ENCODE data around the gene PSTPIP2. TPM values are rescaled to one million over a fixed set of nuclear protein-coding genes. Genes with fewer than 3 reads are reported as not detected.
"Not testable (repeated sequence)": the region's sequence is repeated elsewhere in the genome, so short reads cannot be mapped to it uniquely, and the experiment has no call there.

The PSTPIP2 gene
- total RNA-seq, 2 donors from 2014 or later: 29.5 to 65.6 TPM

- Mint-ChIP-seq H3K36me3 (peaks cover 4% of the 10 kb centered on the region), H3K27ac (no peak overlapping the region), H3K4me1 (ENCODE audit: low read depth in 2 of 2) (peaks cover 7 to 11% of the 10 kb centered on the region in 2 donors), H3K4me3 (no peak overlapping the region), H3K27me3 (no peaks in the 10 kb centered on the region), H3K9me3 (no peaks in the 10 kb centered on the region)
- ATAC-seq (no peak), DNase-seq (ENCODE audit: low spot score) (no peak)
Measured at GRCh38 chr18:45978084-45978483, 94.0 kb downstream of the PSTPIP2 start.

DNA sequence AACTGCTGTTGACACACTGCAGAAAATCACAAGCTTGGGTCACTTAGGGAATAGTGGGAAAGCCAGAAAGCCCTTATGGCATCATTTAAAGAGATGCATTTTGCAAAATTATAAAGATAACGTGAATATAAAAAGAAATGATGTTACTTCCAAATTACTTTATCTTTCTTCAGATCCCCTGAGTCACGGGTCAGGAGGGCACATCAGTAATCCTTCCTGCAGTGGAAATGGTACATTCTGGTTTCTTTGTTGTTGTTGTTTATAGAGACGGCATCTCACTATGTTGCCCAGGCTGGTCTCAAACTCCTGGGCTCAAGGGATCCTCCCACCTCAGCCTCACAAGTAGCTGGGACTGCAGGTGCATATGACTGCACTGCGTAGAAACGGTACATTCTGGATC lies 95.1 kb downstream of the PSTPIP2 start:
- Mint-ChIP-seq H3K27me3 (no peaks in the 10 kb centered on the region), H3K27ac (peak overlapping the region; percentile 18 to 62), H3K4me3 (no peak overlapping the region), H3K9me3 (no peaks in the 10 kb centered on the region), H3K4me1 (ENCODE audit: low read depth in 2 of 2) (peaks cover 7% of the 10 kb centered on the region in 2 donors), H3K36me3 (no peaks in the 10 kb centered on the region)
- DNase-seq (ENCODE audit: low spot score): no peak
- no peak for ATAC-seq

GRCh38 chr18:45976566-45976965 lies 95.5 kb downstream of the PSTPIP2 start:
- Mint-ChIP-seq H3K27ac (peak overlapping the region; percentile 18 to 62), H3K9me3 (no peaks in the 10 kb centered on the region), H3K36me3 (no peaks in the 10 kb centered on the region), H3K4me3 (no peak overlapping the region), H3K27me3 (no peaks in the 10 kb centered on the region), H3K4me1 (ENCODE audit: low read depth in 2 of 2) (peaks cover 7% of the 10 kb centered on the region in 2 donors)
- ATAC-seq (no peak), DNase-seq (ENCODE audit: low spot score) (no peak)

DNA sequence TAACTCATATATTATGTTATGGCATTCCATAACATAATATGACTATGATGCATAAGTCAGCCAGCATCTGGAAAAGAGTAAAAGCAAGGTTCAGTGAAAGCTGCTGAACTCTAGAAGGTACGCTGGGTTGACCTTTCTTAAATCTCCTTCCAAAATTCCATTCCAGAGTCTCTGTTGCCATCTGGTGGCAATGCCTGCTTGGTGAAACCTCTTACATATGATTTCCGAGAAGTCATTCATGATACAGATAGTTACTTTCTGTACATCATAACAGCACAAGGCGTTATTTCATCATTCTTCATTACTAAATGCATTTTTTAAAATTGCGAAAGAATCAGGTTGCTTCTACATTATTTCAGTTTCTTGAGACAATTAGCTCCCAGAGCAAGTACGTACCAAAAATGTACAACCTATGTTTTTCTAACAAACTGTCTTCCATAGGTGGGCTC lies 97.9 kb downstream of the PSTPIP2 start:
- Mint-ChIP-seq H3K27ac (peak overlapping the region; percentile 66 to 83), H3K27me3 (no peaks in the 10 kb centered on the region), H3K36me3 (no peaks in the 10 kb centered on the region), H3K4me1 (ENCODE audit: low read depth in 2 of 2) (peaks cover 7 to 10% of the 10 kb centered on the region in 2 donors), H3K9me3 (no peaks in the 10 kb centered on the region), H3K4me3 (peak overlapping the region; percentile 54)
- ATAC-seq: peak; percentile 86 to 92
- DNase-seq (ENCODE audit: low spot score): peak; percentile 82

- Mint-ChIP-seq H3K4me1 (ENCODE audit: low read depth in 2 of 2) (peaks cover 44% of the 10 kb centered on the region in 2 donors), H3K4me3 (peak within 1 kb of the TSS; percentile 99), H3K36me3 (peaks cover 13% of the 10 kb centered on the region), H3K27me3 (no peaks in the 10 kb centered on the region), H3K9me3 (no peaks in the 10 kb centered on the region), H3K27ac (peak within 1 kb of the TSS; percentile 89 to 98)
- ATAC-seq (peak; percentile 99), DNase-seq (ENCODE audit: low spot score) (peak; percentile 95)
Measured at GRCh38 chr18:45967007-45967706, 104.9 kb downstream of the PSTPIP2 start, which contains the start of gene EPG5. EPG5 (minus strand) TSS chr18:45967329; CDS start chr18:45967239, 90 bp downstream.

- H3K27ac Mint-ChIP-seq: peak overlapping the region; percentile 43 to 72
- not testable (repeated sequence) for H3K27me3 Mint-ChIP-seq; H3K9me3 Mint-ChIP-seq; ATAC-seq; DNase-seq (ENCODE audit: low spot score)
- peaks cover 18% of the 10 kb centered on the region for H3K36me3 Mint-ChIP-seq
- peak overlapping the region; percentile 99 for H3K4me3 Mint-ChIP-seq
- peaks cover 56 to 59% of the 10 kb centered on the region in 2 donors for H3K4me1 Mint-ChIP-seq (ENCODE audit: low read depth in 2 of 2)
Measured at GRCh38 chr18:45964913-45965312, 107.1 kb downstream of the PSTPIP2 start.

DNA sequence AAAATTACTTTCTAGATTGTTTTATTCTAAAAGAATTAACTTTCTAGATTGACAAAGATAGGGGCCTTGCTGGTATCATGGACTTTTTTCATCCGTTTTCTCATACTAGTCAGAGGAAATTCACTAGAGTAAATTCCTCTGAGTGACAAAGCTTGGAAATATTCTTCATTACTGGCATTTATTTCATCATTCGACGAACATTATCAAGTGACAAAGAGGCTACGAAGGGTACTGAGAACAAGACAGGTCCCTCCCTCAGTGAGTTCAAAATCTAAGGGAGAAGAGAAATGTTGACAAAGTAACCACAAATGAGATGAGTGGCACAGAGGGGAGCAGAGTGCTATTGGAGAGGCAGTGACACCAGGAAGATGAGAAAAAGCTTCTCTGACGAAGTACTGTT lies 109.2 kb downstream of the PSTPIP2 start:
- H3K27ac Mint-ChIP-seq: peak overlapping the region; percentile 81 to 93
- no peak for DNase-seq (ENCODE audit: low spot score)
- peaks cover 18% of the 10 kb centered on the region for H3K36me3 Mint-ChIP-seq
- H3K4me3 Mint-ChIP-seq: peak overlapping the region; percentile 43
- ATAC-seq: peak in 1 of 2 donors; percentile 34
- no peaks in the 10 kb centered on the region for H3K9me3 Mint-ChIP-seq
- no peaks in the 10 kb centered on the region for H3K27me3 Mint-ChIP-seq
- H3K4me1 Mint-ChIP-seq (ENCODE audit: low read depth in 2 of 2): peaks cover 54 to 59% of the 10 kb centered on the region in 2 donors

DNA sequence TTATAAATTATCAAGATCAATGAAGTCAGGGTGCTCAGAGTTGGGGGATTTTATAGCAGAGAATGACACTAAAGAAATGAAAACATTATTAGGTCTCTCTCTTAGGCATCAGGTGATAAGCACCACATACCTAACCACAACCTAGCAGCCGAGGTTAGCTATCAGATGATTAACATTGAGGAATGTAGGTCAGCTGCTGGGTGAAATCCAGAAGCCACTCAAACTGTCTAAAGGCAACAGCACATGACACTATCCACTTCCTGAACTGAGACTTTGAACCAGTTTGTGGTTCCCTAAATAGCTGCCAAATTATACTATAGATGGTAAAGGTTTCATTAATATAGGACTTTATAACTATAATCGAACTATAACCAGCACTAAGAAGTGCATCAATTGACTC lies 109.6 kb downstream of the PSTPIP2 start:
- Mint-ChIP-seq H3K36me3 (peaks cover 18% of the 10 kb centered on the region), H3K4me3 (peak overlapping the region; percentile 52), H3K4me1 (ENCODE audit: low read depth in 2 of 2) (peaks cover 50 to 55% of the 10 kb centered on the region in 2 donors), H3K27me3 (no peaks in the 10 kb centered on the region), H3K27ac (peak overlapping the region; percentile 81 to 93), H3K9me3 (no peaks in the 10 kb centered on the region)
- ATAC-seq (peak in 1 of 2 donors; percentile 39), DNase-seq (ENCODE audit: low spot score) (peak; percentile 68)

GRCh38 chr18:45959484-45959883 lies 112.6 kb downstream of the PSTPIP2 start:
- H3K4me3 Mint-ChIP-seq; H3K27ac Mint-ChIP-seq; H3K27me3 Mint-ChIP-seq; DNase-seq (ENCODE audit: low spot score); H3K9me3 Mint-ChIP-seq; ATAC-seq: not testable (repeated sequence)
- peaks cover 39 to 47% of the 10 kb centered on the region in 2 donors for H3K4me1 Mint-ChIP-seq (ENCODE audit: low read depth in 2 of 2)
- H3K36me3 Mint-ChIP-seq: peaks cover 27% of the 10 kb centered on the region

- no peaks in the 10 kb centered on the region for H3K9me3 Mint-ChIP-seq
- no peaks in the 10 kb centered on the region for H3K27me3 Mint-ChIP-seq
- no peak overlapping the region for H3K27ac Mint-ChIP-seq
- H3K36me3 Mint-ChIP-seq: peaks cover 34% of the 10 kb centered on the region
- H3K4me3 Mint-ChIP-seq: no peak overlapping the region
- DNase-seq (ENCODE audit: low spot score): no peak
- ATAC-seq: no peak
- H3K4me1 Mint-ChIP-seq (ENCODE audit: low read depth in 2 of 2): peaks cover 42 to 52% of the 10 kb centered on the region in 2 donors
Measured at GRCh38 chr18:45958730-45959129, 113.3 kb downstream of the PSTPIP2 start.

- no peak for ATAC-seq
- no peaks in the 10 kb centered on the region for H3K27me3 Mint-ChIP-seq
- H3K36me3 Mint-ChIP-seq: peaks cover 36% of the 10 kb centered on the region
- no peak overlapping the region for H3K4me3 Mint-ChIP-seq
- peaks cover 41 to 52% of the 10 kb centered on the region in 2 donors for H3K4me1 Mint-ChIP-seq (ENCODE audit: low read depth in 2 of 2)
- peak overlapping the region in 1 of 2 donors; percentile 36 for H3K27ac Mint-ChIP-seq
- DNase-seq (ENCODE audit: low spot score): no peak
- no peaks in the 10 kb centered on the region for H3K9me3 Mint-ChIP-seq
Measured at GRCh38 chr18:45958027-45958426, 114.0 kb downstream of the PSTPIP2 start.

DNA sequence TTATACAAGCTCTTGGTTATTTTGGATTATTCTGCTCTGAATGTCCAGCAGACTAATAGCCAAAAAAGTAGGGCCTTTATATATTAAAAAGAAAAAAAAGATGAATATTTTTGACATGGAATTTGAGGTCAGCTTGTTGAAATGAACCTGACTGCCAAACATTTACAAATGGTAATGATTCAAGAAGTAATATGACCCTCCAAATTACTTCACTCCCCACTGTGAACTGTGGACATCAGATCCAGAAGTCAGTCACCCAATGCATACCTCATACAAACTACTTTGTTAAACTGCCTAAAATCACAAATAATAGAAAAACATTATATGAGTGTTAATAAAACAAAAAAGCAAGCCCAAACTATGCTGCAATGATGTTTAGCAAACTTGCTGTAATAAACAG lies 115.0 kb downstream of the PSTPIP2 start:
- peaks cover 35 to 51% of the 10 kb centered on the region in 2 donors for H3K4me1 Mint-ChIP-seq (ENCODE audit: low read depth in 2 of 2)
- no peaks in the 10 kb centered on the region for H3K27me3 Mint-ChIP-seq
- ATAC-seq: no peak
- H3K36me3 Mint-ChIP-seq: peaks cover 41% of the 10 kb centered on the region
- H3K9me3 Mint-ChIP-seq: no peaks in the 10 kb centered on the region
- no peak for DNase-seq (ENCODE audit: low spot score)
- no peak overlapping the region for H3K27ac Mint-ChIP-seq
- H3K4me3 Mint-ChIP-seq: no peak overlapping the region

GRCh38 chr18:45954070-45954934 lies 117.8 kb downstream of the PSTPIP2 start:
- Mint-ChIP-seq H3K27ac (no peak overlapping the region), H3K27me3 (no peaks in the 10 kb centered on the region), H3K4me3 (no peak overlapping the region), H3K4me1 (ENCODE audit: low read depth in 2 of 2) (peaks cover 32 to 44% of the 10 kb centered on the region in 2 donors), H3K9me3 (no peaks in the 10 kb centered on the region), H3K36me3 (peaks cover 57% of the 10 kb centered on the region)
- ATAC-seq (no peak), DNase-seq (ENCODE audit: low spot score) (no peak)
